Liver (tissue), 9 donors: ENCODE results near the gene ORC4. TPM values are rescaled to one million over a fixed set of nuclear protein-coding genes. Genes with fewer than 3 reads are reported as not detected.

Experiments used
- DNase-seq: peaks from one replicate; pipeline ENCODE4 v3.0.0-alpha.2; 2017; ENCODE audit warnings: low spot score
- H3K27ac ChIP-seq, 2 donors: one replicate each; pipeline ENCODE4 v1.7.0; 2013; ENCODE audit warnings: inconsistent platforms in 2 of 2, low read length in 2 of 2, control low read depth in 1 of 2, low read depth in 1 of 2, mild to moderate bottlenecking in 1 of 2
- H3K27me3 ChIP-seq, 4 donors: one replicate each; pipeline versions ENCODE4 v1.6.1 to v1.7.0; 2013; ENCODE audit warnings: low read length in 3 of 4, inconsistent platforms in 1 of 4, mild to moderate bottlenecking in 1 of 4, moderate library complexity in 1 of 4; ENCODE audit not compliant: control insufficient read depth in 4 of 4, insufficient read depth in 4 of 4
- H3K36me3 ChIP-seq, 4 donors: one replicate each; pipeline versions ENCODE4 v1.6.1 to v1.7.0; 2013; ENCODE audit warnings: low read length in 3 of 4, mild to moderate bottlenecking in 3 of 4, low read depth in 1 of 4, moderate library complexity in 1 of 4; ENCODE audit not compliant: control insufficient read depth in 4 of 4, insufficient read depth in 3 of 4
- H3K4me1 ChIP-seq, 4 donors: one replicate each; pipeline versions ENCODE4 v1.6.1 to v1.7.0; 2013; ENCODE audit warnings: low read length in 3 of 4, mild to moderate bottlenecking in 3 of 4, moderate library complexity in 1 of 4; ENCODE audit not compliant: control insufficient read depth in 4 of 4, insufficient read depth in 4 of 4
- H3K4me3 ChIP-seq, 3 donors: one replicate each; pipeline versions ENCODE4 v1.6.1 to v1.7.0; 2013; ENCODE audit warnings: low read length in 3 of 3, control low read depth in 1 of 3, low read depth in 1 of 3, mild to moderate bottlenecking in 1 of 3
- H3K9ac ChIP-seq, 2 donors: one replicate each; pipeline ENCODE4 v1.7.0; 2013; ENCODE audit warnings: low read length in 2 of 2, mild to moderate bottlenecking in 2 of 2, moderate library complexity in 2 of 2, control low read depth in 1 of 2, low read depth in 1 of 2
- H3K9me3 ChIP-seq, 4 donors: one replicate each; pipeline versions ENCODE4 v1.6.1 to v1.7.0; 2013; ENCODE audit warnings: low read length in 3 of 4; ENCODE audit not compliant: control insufficient read depth in 4 of 4
- CTCF ChIP-seq: fragments of 150-350 bp; IDR thresholded peaks from 2 replicates; pipeline ENCODE4 v1.5.1; 2017; ENCODE audit warnings: improper control_type of control experiment, low read depth, low read length; ENCODE audit not compliant: missing input control
- FOXA2 ChIP-seq: IDR thresholded peaks from 2 replicates; pipeline ENCODE4 v1.6.1; 2016; ENCODE audit warnings: antibody characterized with exemption
- GABPA ChIP-seq, 2 donors: IDR thresholded peaks in 1 of 2; conservative IDR thresholded peaks in 1 of 2; 2 replicates each; pipeline ENCODE4 v1.6.1; 2016; ENCODE audit warnings: antibody characterized with exemption in 2 of 2, mild to moderate bottlenecking in 1 of 2, moderate library complexity in 1 of 2
- HNF4A ChIP-seq, 2 donors: conservative IDR thresholded peaks; 2 replicates each; pipeline ENCODE4 v1.6.1; 2016; ENCODE audit warnings: antibody characterized with exemption in 2 of 2, mild to moderate bottlenecking in 2 of 2
- JUND ChIP-seq, 2 donors: IDR thresholded peaks; 2 replicates each; pipeline ENCODE4 v1.6.1; 2016; ENCODE audit warnings: antibody characterized with exemption in 2 of 2
- MAX ChIP-seq: IDR thresholded peaks from 2 replicates; pipeline ENCODE4 v1.6.1; 2016; ENCODE audit warnings: antibody characterized with exemption
- NR2F2 ChIP-seq: IDR thresholded peaks from 2 replicates; pipeline ENCODE4 v1.6.1; 2016; ENCODE audit warnings: antibody characterized with exemption
- RAD21 ChIP-seq, 2 donors: IDR thresholded peaks; 2 replicates each; pipeline ENCODE4 v1.6.1; 2016; ENCODE audit warnings: antibody characterized with exemption in 2 of 2, mild to moderate bottlenecking in 2 of 2
- REST ChIP-seq: IDR thresholded peaks from 2 replicates; pipeline ENCODE4 v1.6.1; 2016; ENCODE audit warnings: antibody characterized with exemption, mild to moderate bottlenecking
- RXRA ChIP-seq, 2 donors: IDR thresholded peaks; 2 replicates each; pipeline ENCODE4 v1.6.1; 2017 to 2018; ENCODE audit warnings: antibody characterized with exemption in 2 of 2, mild to moderate bottlenecking in 1 of 2
- SP1 ChIP-seq: IDR thresholded peaks from 2 replicates; pipeline ENCODE4 v1.6.1; 2018; ENCODE audit warnings: antibody characterized with exemption, mild to moderate bottlenecking
- YY1 ChIP-seq: IDR thresholded peaks from 2 replicates; pipeline ENCODE4 v1.6.1; 2016; ENCODE audit warnings: antibody characterized with exemption, mild to moderate bottlenecking
- WGBS: extraction: QIAGEN DNeasy Blood & Tissue Kit; methylation state at CpG from one replicate; pipeline ENCODE4 v1.1.7; 2013; 5-methylcytosine and 5-hydroxymethylcytosine counted together
- polyA plus RNA-seq, 2 donors: library from polyadenylated mRNA; stranded (reverse) in 1 of 2; unstranded in 1 of 2; fragments of 200-250 nt in 1 of 2; fragments of >200 nt in 1 of 2; fragmentation: Nextera tagmentation in 1 of 2; extraction: Ambion mirVana in 1 of 2; gene quantifications; one replicate each; pipeline versions ENCODE4 v1.2.1 to v1.2.3, GENCODE V29; 2013 to 2015
- total RNA-seq, 2 donors: library from RNA; depleted of rRNA; stranded (reverse); fragments of >200 nt; gene quantifications; one replicate each; pipeline ENCODE4 v1.2.3, GENCODE V29; 2014
- donor health status: healthy.
- donor health status: healthy.
- donor health status: healthy.
- donor health status: healthy.
- donor health status: healthy.

Gene ORC4
- total and polyA plus RNA-seq, 4 donors = 9.7 to 50.2 (median 23.3) TPM

- Histone ChIP-seq H3K4me1 (no peaks in the 10 kb centered on the region), H3K27ac (no peak overlapping the region), H3K4me3 (no peak overlapping the region), H3K9me3 (no peaks in the 10 kb centered on the region), H3K27me3 (no peaks in the 10 kb centered on the region), H3K36me3 (peaks cover 0 to under 1% (median 0%) of the 10 kb centered on the region in 4 donors), H3K9ac (no peak overlapping the region)
- no peak for TF ChIP-seq RXRA (IDR thresholded peaks at IDR 0.05)
- no peak for DNase-seq
These were observed 28.7 kb upstream of the ORC4 start for GRCh38 chr2:148049284-148049683.

GRCh38 chr2:148048475-148049221 is 28.1 kb upstream of the ORC4 start:
- no peaks in the 10 kb centered on the region for H3K4me1 ChIP-seq

GRCh38 chr2:148046802-148047201 is 26.3 kb upstream of the ORC4 start:
- TF ChIP-seq RXRA (IDR thresholded peaks at IDR 0.05) (no peak), RAD21 (IDR thresholded peaks at IDR 0.05) (no peak), NR2F2 (no peak), FOXA2 (no peak), YY1 (no peak), JUND (IDR thresholded peaks at IDR 0.05) (no peak), HNF4A (conservative IDR thresholded peaks at IDR 0.05) (no peak), REST (no peak), SP1 (no peak)
- WGBS = 87% methylated on average over 1 of the region's 1 CpG
- no peak for DNase-seq

More at GRCh38 chr2:148048475-148049221, 28.1 kb upstream of the ORC4 start:
- H3K9ac ChIP-seq = no peak overlapping the region
- H3K27ac ChIP-seq = no peak overlapping the region
- H3K4me3 ChIP-seq = no peak overlapping the region
- no peak for DNase-seq
- 90% methylated on average over 1 of the region's 1 CpG for WGBS
- H3K27me3 ChIP-seq = no peaks in the 10 kb centered on the region
- no peak for TF ChIP-seq HNF4A (conservative IDR thresholded peaks at IDR 0.05)
- no peak for TF ChIP-seq SP1
- no peak for TF ChIP-seq GABPA (IDR thresholded peaks at IDR 0.05 in 1 of 2, conservative IDR thresholded peaks at IDR 0.05 in 1 of 2)
- no peak for TF ChIP-seq MAX
- TF ChIP-seq CTCF = no peak
- H3K9me3 ChIP-seq = no peaks in the 10 kb centered on the region
- H3K36me3 ChIP-seq = no peaks in the 10 kb centered on the region

More at GRCh38 chr2:148046802-148047201, 26.3 kb upstream of the ORC4 start:
- Histone ChIP-seq H3K9me3 (no peaks in the 10 kb centered on the region), H3K9ac (no peak overlapping the region), H3K27me3 (no peaks in the 10 kb centered on the region), H3K4me1 (no peaks in the 10 kb centered on the region), H3K27ac (no peak overlapping the region), H3K4me3 (no peak overlapping the region), H3K36me3 (no peaks in the 10 kb centered on the region)
